ENCODE data around the gene SQSTM1. TPM values are rescaled to one million over a fixed set of nuclear protein-coding genes. Genes with fewer than 3 reads are reported as not detected.

Gene SQSTM1
- total and polyA plus RNA-seq, 11 donors: 177 to 747 (median 396) TPM

DNA sequence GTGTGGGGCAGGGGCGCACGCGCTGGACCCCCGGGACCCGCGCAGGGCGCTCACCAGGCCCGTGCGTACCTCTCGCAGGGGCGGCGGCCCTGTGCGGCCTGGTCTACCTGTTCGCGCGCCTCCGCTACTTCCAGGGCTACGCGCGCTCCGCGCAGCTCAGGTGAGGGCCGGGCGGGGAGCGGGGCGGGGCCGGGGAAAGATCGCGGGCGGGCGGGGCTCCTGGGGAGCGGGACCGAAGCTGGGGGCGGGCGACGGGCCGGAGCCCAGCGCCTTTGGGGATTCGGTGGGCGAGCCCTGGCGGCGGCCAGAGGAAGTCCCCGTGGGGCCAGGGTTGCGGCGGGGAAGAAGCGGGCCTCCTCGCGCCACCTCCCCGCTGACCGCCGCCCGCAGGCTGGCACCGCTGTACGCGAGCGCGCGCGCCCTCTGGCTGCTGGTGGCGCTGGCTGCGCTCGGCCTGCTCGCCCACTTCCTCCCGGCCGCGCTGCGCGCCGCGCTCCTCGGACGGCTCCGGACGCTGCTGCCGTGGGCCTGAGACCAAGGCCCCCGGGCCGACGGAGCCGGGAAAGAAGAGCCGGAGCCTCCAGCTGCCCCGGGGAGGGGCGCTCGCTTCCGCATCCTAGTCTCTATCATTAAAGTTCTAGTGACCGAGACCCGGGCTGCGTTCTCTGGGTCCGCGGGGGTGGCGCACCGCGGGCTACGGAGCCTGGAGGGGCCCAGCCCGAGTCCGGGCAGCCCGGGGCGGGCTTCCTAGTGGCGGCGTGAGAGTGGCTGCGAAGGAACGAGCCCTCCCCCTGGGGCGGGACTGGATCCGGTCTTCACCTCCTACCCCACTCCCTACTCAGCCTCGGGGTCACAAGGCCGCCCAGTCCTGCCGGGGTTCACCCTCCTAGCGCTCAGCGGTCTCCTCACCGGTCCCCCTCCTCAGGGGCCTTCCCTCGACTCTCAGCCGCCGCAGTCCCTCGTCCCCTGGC is 24.6 kb upstream of the SQSTM1 start:
- Histone ChIP-seq H3K27ac (peak overlapping the region; percentile 63 to 95 (median 85)), H3K36me3 (peaks cover 7 to 42% (median 38%) of the 10 kb centered on the region in 9 donors), H3K27me3 (no peaks in the 10 kb centered on the region), H3K4me1 (peaks cover 5 to 58% (median 49%) of the 10 kb centered on the region in 12 donors), H3K4me3 (peak overlapping the region; percentile 46 to 82 (median 68)), H3K9me3 (no peaks in the 10 kb centered on the region)
- intact Hi-C loops (cut with DNase I): loop anchor here in 9 of 10 donors (1.0 to 5.0 kb wide), 5 partner anchors 31 to 63 kb away; partner anchors contain the start of gene MAML1 (in 1 of the 9)
- ATAC-seq: peak; percentile 43 to 75 (median 66)
- DNase-seq: peak; percentile 78 to 92 (median 85)
- 3 to 7% (median 5%) methylated on average over 48 to 113 of the region's 113 CpGs for WGBS, 4 donors
- TF ChIP-seq, protein P1, sequence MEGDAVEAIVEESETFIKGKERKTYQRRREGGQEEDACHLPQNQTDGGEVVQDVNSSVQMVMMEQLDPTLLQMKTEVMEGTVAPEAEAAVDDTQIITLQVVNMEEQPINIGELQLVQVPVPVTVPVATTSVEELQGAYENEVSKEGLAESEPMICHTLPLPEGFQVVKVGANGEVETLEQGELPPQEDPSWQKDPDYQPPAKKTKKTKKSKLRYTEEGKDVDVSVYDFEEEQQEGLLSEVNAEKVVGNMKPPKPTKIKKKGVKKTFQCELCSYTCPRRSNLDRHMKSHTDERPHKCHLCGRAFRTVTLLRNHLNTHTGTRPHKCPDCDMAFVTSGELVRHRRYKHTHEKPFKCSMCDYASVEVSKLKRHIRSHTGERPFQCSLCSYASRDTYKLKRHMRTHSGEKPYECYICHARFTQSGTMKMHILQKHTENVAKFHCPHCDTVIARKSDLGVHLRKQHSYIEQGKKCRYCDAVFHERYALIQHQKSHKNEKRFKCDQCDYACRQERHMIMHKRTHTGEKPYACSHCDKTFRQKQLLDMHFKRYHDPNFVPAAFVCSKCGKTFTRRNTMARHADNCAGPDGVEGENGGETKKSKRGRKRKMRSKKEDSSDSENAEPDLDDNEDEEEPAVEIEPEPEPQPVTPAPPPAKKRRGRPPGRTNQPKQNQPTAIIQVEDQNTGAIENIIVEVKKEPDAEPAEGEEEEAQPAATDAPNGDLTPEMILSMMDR (IDR thresholded peaks at IDR 0.05): peak; percentile 63 to 96 (median 88)
- peak in 1 of 2 donors; percentile 61 for TF ChIP-seq POLR2A (IDR thresholded peaks at IDR 0.05)

DNA sequence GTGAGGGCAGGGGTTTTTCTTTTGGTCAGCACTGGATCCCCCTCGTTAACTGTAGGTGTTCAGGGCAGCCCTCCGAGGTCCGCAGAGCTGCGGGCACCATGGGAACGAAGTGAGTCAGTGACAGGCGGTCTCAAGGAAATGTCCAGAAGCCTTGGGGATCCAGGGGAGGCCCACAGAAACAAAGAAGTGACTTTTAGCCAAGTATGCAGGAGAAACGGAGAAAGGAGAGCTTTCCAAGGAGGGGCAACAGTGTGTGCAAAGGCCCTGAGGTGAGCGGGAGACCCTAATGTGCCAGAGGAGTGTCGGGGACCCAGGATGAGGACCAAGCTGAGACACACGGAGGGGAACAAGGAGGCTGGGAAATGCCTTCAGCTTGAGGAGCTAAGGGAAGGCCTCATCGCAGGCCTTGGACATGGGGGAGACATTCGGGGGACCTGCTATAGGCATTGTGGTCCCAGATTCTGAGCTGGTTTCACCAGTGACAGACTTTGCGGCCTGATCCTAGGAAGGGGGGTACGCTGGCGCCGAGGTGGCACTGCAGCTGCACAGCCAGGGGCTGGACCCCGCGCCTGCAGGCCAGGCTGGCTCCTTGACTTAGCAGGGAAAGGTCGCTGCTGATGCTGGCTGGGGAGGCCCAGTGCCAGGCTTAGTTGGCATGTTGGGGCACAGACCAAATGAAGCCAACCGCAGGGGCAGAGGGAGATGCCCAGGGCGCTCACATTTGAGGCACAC is 23.7 kb upstream of the SQSTM1 start:
- TF ChIP-seq, protein P1 (IDR thresholded peaks at IDR 0.05): no peak
- no peak for TF ChIP-seq POLR2A (IDR thresholded peaks at IDR 0.05)
- ATAC-seq (no peak), DNase-seq (peak in 2 of 5 donors; percentile 21 to 63)
- no peaks in the 10 kb centered on the region for H3K27me3 ChIP-seq
- H3K27ac ChIP-seq: peak overlapping the region in 11 of 12 donors; percentile 74 to 95 (median 85)
- peaks cover 5 to 55% (median 49%) of the 10 kb centered on the region in 12 donors for H3K4me1 ChIP-seq
- no peaks in the 10 kb centered on the region for H3K9me3 ChIP-seq
- peaks cover 7 to 50% (median 42%) of the 10 kb centered on the region in 9 donors for H3K36me3 ChIP-seq
- 87 to 91% (median 89%) methylated on average over 20 to 21 of the region's 21 CpGs for WGBS, 4 donors
- intact Hi-C loops (cut with DNase I): loop anchor here in 7 of 10 donors (1.0 to 5.0 kb wide), 5 partner anchors 32 to 64 kb away; partner anchors contain the start of gene MAML1 (in 1 of the 7)
- peak overlapping the region in 10 of 12 donors; percentile 55 to 82 (median 68) for H3K4me3 ChIP-seq

DNA sequence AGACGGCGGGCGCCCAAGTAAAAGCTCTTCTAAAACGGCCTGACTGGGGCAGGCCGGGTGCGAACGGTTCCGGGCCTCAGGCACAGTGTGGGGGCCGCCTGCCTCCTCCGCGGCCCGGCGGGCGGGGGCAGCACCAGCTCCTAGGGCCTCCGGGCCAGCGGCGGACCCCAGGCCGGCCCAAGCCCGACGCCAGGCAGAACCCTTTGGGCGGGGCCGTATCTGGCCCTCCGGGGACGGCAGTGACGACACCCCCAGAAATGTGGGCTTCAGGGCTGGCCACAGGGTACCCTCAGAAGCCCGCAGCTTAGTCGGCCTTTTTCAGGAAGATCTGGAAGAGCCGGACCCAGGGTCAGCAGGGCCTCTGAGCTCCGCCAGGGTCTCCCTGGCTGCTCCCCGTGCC is 23.0 kb upstream of the SQSTM1 start:
- H3K27me3 ChIP-seq: no peaks in the 10 kb centered on the region
- TF ChIP-seq POLR2A (IDR thresholded peaks at IDR 0.05): no peak
- TF ChIP-seq, protein P1 (IDR thresholded peaks at IDR 0.05): no peak
- ATAC-seq: no peak
- 90 to 96% (median 95%) methylated on average over 9 to 30 of the region's 30 CpGs for WGBS, 4 donors
- no peak overlapping the region for H3K27ac ChIP-seq
- peaks cover 7 to 56% (median 42%) of the 10 kb centered on the region in 9 donors for H3K36me3 ChIP-seq
- intact Hi-C loops (cut with DNase I): loop anchor here in 6 of 10 donors (2.0 to 5.0 kb wide), 4 partner anchors 33 to 65 kb away; partner anchors contain the start of gene MAML1 (in 1 of the 6)
- H3K4me3 ChIP-seq: no peak overlapping the region
- peak in 3 of 5 donors; percentile 17 to 37 (median 26) for DNase-seq
- no peaks in the 10 kb centered on the region for H3K9me3 ChIP-seq
- H3K4me1 ChIP-seq: peaks cover 5 to 55% (median 49%) of the 10 kb centered on the region in 12 donors
